ENCODE results near the gene ADGRV1.

DNA sequence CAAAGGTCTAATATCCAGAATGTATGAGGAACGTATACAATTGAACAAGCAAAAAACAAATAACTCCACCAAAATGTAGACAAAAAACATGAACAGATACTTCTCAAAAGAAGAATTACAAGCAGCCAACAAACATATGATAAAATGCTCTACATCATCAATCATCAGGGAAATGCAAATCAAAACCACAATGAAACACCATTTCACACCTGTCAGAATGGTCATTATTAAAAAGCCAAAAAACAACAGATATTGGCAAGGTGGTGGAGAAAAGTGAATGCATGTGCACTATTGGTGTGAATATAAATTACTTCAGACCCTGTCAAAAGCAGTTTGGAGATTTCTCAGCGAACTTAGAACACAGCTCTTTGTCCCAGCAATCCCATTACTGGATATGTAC, 510.8 kb downstream of the ADGRV1 start:
- TF ChIP-seq, protein P1, sequence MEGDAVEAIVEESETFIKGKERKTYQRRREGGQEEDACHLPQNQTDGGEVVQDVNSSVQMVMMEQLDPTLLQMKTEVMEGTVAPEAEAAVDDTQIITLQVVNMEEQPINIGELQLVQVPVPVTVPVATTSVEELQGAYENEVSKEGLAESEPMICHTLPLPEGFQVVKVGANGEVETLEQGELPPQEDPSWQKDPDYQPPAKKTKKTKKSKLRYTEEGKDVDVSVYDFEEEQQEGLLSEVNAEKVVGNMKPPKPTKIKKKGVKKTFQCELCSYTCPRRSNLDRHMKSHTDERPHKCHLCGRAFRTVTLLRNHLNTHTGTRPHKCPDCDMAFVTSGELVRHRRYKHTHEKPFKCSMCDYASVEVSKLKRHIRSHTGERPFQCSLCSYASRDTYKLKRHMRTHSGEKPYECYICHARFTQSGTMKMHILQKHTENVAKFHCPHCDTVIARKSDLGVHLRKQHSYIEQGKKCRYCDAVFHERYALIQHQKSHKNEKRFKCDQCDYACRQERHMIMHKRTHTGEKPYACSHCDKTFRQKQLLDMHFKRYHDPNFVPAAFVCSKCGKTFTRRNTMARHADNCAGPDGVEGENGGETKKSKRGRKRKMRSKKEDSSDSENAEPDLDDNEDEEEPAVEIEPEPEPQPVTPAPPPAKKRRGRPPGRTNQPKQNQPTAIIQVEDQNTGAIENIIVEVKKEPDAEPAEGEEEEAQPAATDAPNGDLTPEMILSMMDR (IDR thresholded peaks at IDR 0.05): no peak
- TF ChIP-seq POLR2A (IDR thresholded peaks at IDR 0.05): no peak
- no peak for TF ChIP-seq POLR2AphosphoS5 (IDR thresholded peaks at IDR 0.05)
